ENCODE measurements around the gene MTRF1. TPM values are rescaled to one million over a fixed set of nuclear protein-coding genes. Genes with fewer than 3 reads are reported as not detected.

Gene MTRF1
- total RNA-seq, 2 donors from 2014 or later: 15.0 to 15.4 TPM

- peaks cover 19% of the 10 kb centered on the region for H3K36me3 ChIP-seq (ENCODE audit: control insufficient read depth, insufficient read depth, low read length)
- Mint-ChIP-seq H3K4me1 (peaks cover 8% of the 10 kb centered on the region), H3K36me3 (ENCODE audit: low read depth) (peaks cover 16% of the 10 kb centered on the region), H3K27ac (no peak overlapping the region), H3K9me3 (no peaks in the 10 kb centered on the region), H3K4me3 (no peak overlapping the region), H3K27me3 (ENCODE audit: insufficient read depth) (no peaks in the 10 kb centered on the region)
- 71 to 84% methylated on average over 1 to 2 of the region's 4 CpGs for WGBS, 2 experiments (ENCODE audit: insufficient coverage in 1 of 2, insufficient read length in 1 of 2)
- H3K27me3 ChIP-seq (ENCODE audit: control insufficient read depth, insufficient read depth, low read length, poor library complexity, severe bottlenecking): no peaks in the 10 kb centered on the region
- no peak for DNase-seq
- H3K4me1 ChIP-seq (ENCODE audit: control insufficient read depth, insufficient read depth, low read length): no peaks in the 10 kb centered on the region
- H3K9me3 ChIP-seq (ENCODE audit: control insufficient read depth, low read length): no peaks in the 10 kb centered on the region
- no peak overlapping the region for H3K4me3 ChIP-seq (ENCODE audit: low read length)
- H3K27ac ChIP-seq (ENCODE audit: low read depth, low read length): no peak overlapping the region
- TF ChIP-seq CTCF (conservative IDR thresholded peaks at IDR 0.05): no peak
- H3K9ac ChIP-seq (ENCODE audit: extremely low read depth, low read length, poor library complexity, severe bottlenecking): no peak overlapping the region
Observed at GRCh38 chr13:41232578-41233480, 30.5 kb downstream of the MTRF1 start.

- H3K4me1 Mint-ChIP-seq: peaks cover 8% of the 10 kb centered on the region
- H3K9me3 Mint-ChIP-seq: no peaks in the 10 kb centered on the region
- H3K36me3 Mint-ChIP-seq (ENCODE audit: low read depth): peaks cover 16% of the 10 kb centered on the region
- WGBS, 2 experiments (ENCODE audit: insufficient coverage in 1 of 2, insufficient read length in 1 of 2): 76 to 80% methylated on average over 1 to 3 of the region's 3 CpGs
- Histone ChIP-seq H3K9ac (ENCODE audit: extremely low read depth, low read length, poor library complexity, severe bottlenecking) (no peak overlapping the region), H3K36me3 (ENCODE audit: control insufficient read depth, insufficient read depth, low read length) (peaks cover 19% of the 10 kb centered on the region), H3K4me1 (ENCODE audit: control insufficient read depth, insufficient read depth, low read length) (no peaks in the 10 kb centered on the region), H3K27me3 (ENCODE audit: control insufficient read depth, insufficient read depth, low read length, poor library complexity, severe bottlenecking) (no peaks in the 10 kb centered on the region), H3K4me3 (ENCODE audit: low read length) (no peak overlapping the region), H3K9me3 (ENCODE audit: control insufficient read depth, low read length) (no peaks in the 10 kb centered on the region), H3K27ac (ENCODE audit: low read depth, low read length) (no peak overlapping the region)
- no peak overlapping the region for H3K4me3 Mint-ChIP-seq
- peak; percentile 68 for DNase-seq
- H3K27ac Mint-ChIP-seq: peak overlapping the region; percentile 42
- TF ChIP-seq CTCF (conservative IDR thresholded peaks at IDR 0.05): no peak
- no peaks in the 10 kb centered on the region for H3K27me3 Mint-ChIP-seq (ENCODE audit: insufficient read depth)
Observed at GRCh38 chr13:41231786-41232185, 31.6 kb downstream of the MTRF1 start.

GRCh38 chr13:41231025-41231677 lies 32.2 kb downstream of the MTRF1 start:
- no peak overlapping the region for H3K27ac ChIP-seq (ENCODE audit: low read depth, low read length)
- no peak overlapping the region for H3K4me3 ChIP-seq (ENCODE audit: low read length)
- Mint-ChIP-seq H3K27ac (peak overlapping the region; percentile 67), H3K9me3 (no peaks in the 10 kb centered on the region), H3K4me3 (no peak overlapping the region), H3K27me3 (ENCODE audit: insufficient read depth) (no peaks in the 10 kb centered on the region), H3K36me3 (ENCODE audit: low read depth) (peaks cover 13% of the 10 kb centered on the region), H3K4me1 (peaks cover 8% of the 10 kb centered on the region)
- no peak overlapping the region for H3K9ac ChIP-seq (ENCODE audit: extremely low read depth, low read length, poor library complexity, severe bottlenecking)
- DNase-seq: no peak
- peaks cover 12% of the 10 kb centered on the region for H3K36me3 ChIP-seq (ENCODE audit: control insufficient read depth, insufficient read depth, low read length)
- WGBS, 2 experiments (ENCODE audit: insufficient coverage in 1 of 2, insufficient read length in 1 of 2): 92 to 100% methylated on average over 1 to 2 of the region's 2 CpGs
- no peaks in the 10 kb centered on the region for H3K4me1 ChIP-seq (ENCODE audit: control insufficient read depth, insufficient read depth, low read length)
- no peak for TF ChIP-seq CTCF (conservative IDR thresholded peaks at IDR 0.05)
- H3K9me3 ChIP-seq (ENCODE audit: control insufficient read depth, low read length): no peaks in the 10 kb centered on the region
- no peaks in the 10 kb centered on the region for H3K27me3 ChIP-seq (ENCODE audit: control insufficient read depth, insufficient read depth, low read length, poor library complexity, severe bottlenecking)
